H1 (cell line): ENCODE results near the gene SNTG2. TPM values are rescaled to one million over a fixed set of nuclear protein-coding genes. Genes with fewer than 3 reads are reported as not detected.

ENCODE experiments used
- CTCF ChIA-PET: fragments of 300-600 bp; sonication (Branson Sonifier 250); formaldehyde crosslinking; loops from one replicate; lab custom pipeline; 2021; ENCODE audit not compliant: partially characterized antibody; lab: Charles Lee
- POLR2A ChIA-PET: fragments of 300-600 bp; sonication (Branson Sonifier 250); formaldehyde crosslinking; loops from one replicate; lab custom pipeline; 2021; ENCODE audit warnings: inconsistent platforms; ENCODE audit not compliant: partially characterized antibody; lab: Charles Lee
- DNase-seq, 2 experiments: peaks; one replicate each; pipeline versions ENCODE4 v3.0.0 to v3.0.0-alpha.2; 2010 to 2022; ENCODE audit warnings: low spot score in 2 of 2, low read depth in 1 of 2, mixed read lengths in 1 of 2
- FAIRE-seq: peaks from 2 replicates; lab custom pipeline; 2011; peaks lifted over from hg19 to GRCh38; lab: Jason Lieb, UNC
- H2AFZ ChIP-seq: 2 replicates; pipeline ENCODE4 v1.8.1; 2012; ENCODE audit warnings: low read length, inconsistent platforms
- H2AK5ac ChIP-seq: 2 replicates; pipeline ENCODE4 v1.6.1; 2013; ENCODE audit warnings: low read depth, low read length
- H2BK120ac ChIP-seq: replicated peaks from 2 replicates; pipeline ENCODE3; 2013; ENCODE audit warnings: low read depth, low read length, inconsistent platforms
- H2BK12ac ChIP-seq: 2 replicates; pipeline ENCODE4 v1.6.1; 2013; ENCODE audit warnings: low read depth, low read length
- H2BK15ac ChIP-seq: 2 replicates; pipeline ENCODE4 v1.6.1; 2013; ENCODE audit warnings: low read length
- H2BK20ac ChIP-seq: 2 replicates; pipeline ENCODE4 v1.6.1; 2013; ENCODE audit warnings: low read length
- H2BK5ac ChIP-seq: 2 replicates; pipeline ENCODE4 v1.6.1; 2013; ENCODE audit warnings: low read depth, low read length
- H3K14ac ChIP-seq: 2 replicates; pipeline ENCODE4 v1.6.1; 2013; ENCODE audit warnings: inconsistent platforms; ENCODE audit not compliant: insufficient read length
- H3K18ac ChIP-seq: 2 replicates; pipeline ENCODE4 v1.6.1; 2013; ENCODE audit warnings: low read length; ENCODE audit errors: extremely low read depth
- H3K23ac ChIP-seq: 2 replicates; pipeline ENCODE4 v1.6.1; 2013; ENCODE audit warnings: inconsistent platforms; ENCODE audit not compliant: insufficient read length
- H3K23me2 ChIP-seq: 2 replicates; pipeline ENCODE4 v1.6.1; 2013; ENCODE audit warnings: low read depth, low read length
- H3K27ac ChIP-seq: 2 replicates; pipeline ENCODE4 v1.6.1; 2011; ENCODE audit warnings: low read depth, low read length, inconsistent platforms
- H3K27me3 ChIP-seq, 4 experiments: replicated peaks in 1 of 4; 1 replicate in 1 of 4; 2 replicates in 3 of 4; pipeline versions ENCODE4 v1.6.1 to v1.8.1; 2011 to 2013; ENCODE audit warnings: low read length in 3 of 4, mild to moderate bottlenecking in 3 of 4, inconsistent platforms in 2 of 4, mixed read lengths in 2 of 4, moderate library complexity in 1 of 4; ENCODE audit not compliant: control insufficient read depth in 3 of 4, insufficient read depth in 3 of 4; ENCODE audit errors: extremely low read depth in 1 of 4
- H3K36me3 ChIP-seq, 4 experiments: 2 replicates each; pipeline versions ENCODE4 v1.6.1 to v1.8.1; 2011 to 2013; ENCODE audit warnings: mild to moderate bottlenecking in 4 of 4, low read length in 3 of 4, moderate library complexity in 2 of 4, control low read depth in 1 of 4, inconsistent platforms in 1 of 4; ENCODE audit not compliant: insufficient read depth in 4 of 4, control insufficient read depth in 2 of 4
- H3K4ac ChIP-seq: replicated peaks from 2 replicates; pipeline ENCODE3; 2013; ENCODE audit warnings: low read length, low read depth, mixed read lengths, inconsistent platforms; ENCODE audit not compliant: insufficient read length
- H3K4me1 ChIP-seq, 4 experiments: replicated peaks in 1 of 4; 1 replicate in 1 of 4; 2 replicates in 3 of 4; pipeline versions ENCODE4 v1.6.1 to v1.8.1; 2011 to 2013; ENCODE audit warnings: low read length in 3 of 4, inconsistent platforms in 2 of 4, mixed read lengths in 1 of 4; ENCODE audit not compliant: insufficient read depth in 4 of 4, control insufficient read depth in 3 of 4
- H3K4me2 ChIP-seq, 2 experiments: 2 replicates each; pipeline versions ENCODE4 v1.6.1 to v1.8.1; 2011 to 2013; ENCODE audit warnings: low read depth in 2 of 2, low read length in 2 of 2, control low read depth in 1 of 2, inconsistent platforms in 1 of 2, mild to moderate bottlenecking in 1 of 2; ENCODE audit not compliant: insufficient read depth in 1 of 2
- H3K4me3 ChIP-seq, 4 experiments: fragments of 200-600, 300-600 bp in 1 of 4; sonication (generic), shearing (Covaris generic), sonication (Bioruptor Twin) in 1 of 4; 2 replicates each; pipeline versions ENCODE4 v1.5.1 to v1.8.1; 2011 to 2016; ENCODE audit warnings: low read length in 4 of 4, low read depth in 3 of 4, control low read depth in 2 of 4, inconsistent platforms in 2 of 4, mild to moderate bottlenecking in 2 of 4, mixed read lengths in 1 of 4, moderate library complexity in 1 of 4; ENCODE audit not compliant: insufficient read depth in 2 of 4; ENCODE audit errors: extremely low read depth in 1 of 4
- H3K56ac ChIP-seq: replicated peaks from 2 replicates; pipeline ENCODE3; 2013; ENCODE audit warnings: low read depth, mild to moderate bottlenecking, mixed read lengths, low read length, inconsistent platforms; ENCODE audit not compliant: insufficient read length
- H3K79me1 ChIP-seq: 2 replicates; pipeline ENCODE4 v1.6.1; 2013; ENCODE audit warnings: low read depth, low read length, control low read depth
- H3K79me2 ChIP-seq, 2 experiments: 2 replicates each; pipeline versions ENCODE4 v1.6.1 to v1.8.1; 2012 to 2013; ENCODE audit warnings: low read length in 2 of 2, mild to moderate bottlenecking in 2 of 2, inconsistent platforms in 1 of 2; ENCODE audit not compliant: insufficient read depth in 2 of 2, control insufficient read depth in 1 of 2
- H3K9ac ChIP-seq, 4 experiments: replicated peaks in 1 of 4; 1 replicate in 1 of 4; 2 replicates in 3 of 4; pipeline versions ENCODE4 v1.6.1 to v1.8.1; 2011 to 2013; ENCODE audit warnings: low read depth in 3 of 4, low read length in 3 of 4, control low read depth in 2 of 4, mild to moderate bottlenecking in 2 of 4, moderate library complexity in 2 of 4, inconsistent platforms in 1 of 4; ENCODE audit errors: extremely low read depth in 1 of 4
- H3K9me3 ChIP-seq, 2 experiments: 2 replicates each; pipeline versions ENCODE4 v1.6.1 to v1.8.1; 2012 to 2013; ENCODE audit warnings: mild to moderate bottlenecking in 2 of 2, moderate library complexity in 2 of 2, control low read depth in 1 of 2, inconsistent platforms in 1 of 2, low read depth in 1 of 2, low read length in 1 of 2, mixed read lengths in 1 of 2; ENCODE audit not compliant: insufficient read depth in 2 of 2
- H4K20me1 ChIP-seq, 2 experiments: replicated peaks in 1 of 2; 2 replicates each; pipeline versions ENCODE3 to v1.8.1; 2011 to 2013; ENCODE audit warnings: inconsistent platforms in 2 of 2, low read length in 2 of 2, mild to moderate bottlenecking in 1 of 2; ENCODE audit not compliant: insufficient read depth in 2 of 2, control insufficient read depth in 1 of 2
- H4K5ac ChIP-seq: 2 replicates; pipeline ENCODE4 v1.6.1; 2013; ENCODE audit warnings: low read length, low read depth, mixed read lengths, inconsistent platforms; ENCODE audit not compliant: insufficient read length
- H4K8ac ChIP-seq: 2 replicates; pipeline ENCODE4 v1.8.0; 2013; ENCODE audit warnings: mild to moderate bottlenecking, moderate library complexity, low read length, inconsistent platforms; ENCODE audit not compliant: insufficient read depth; ENCODE audit errors: extremely low read depth
- H4K91ac ChIP-seq: replicated peaks from 2 replicates; pipeline ENCODE3; 2013; ENCODE audit warnings: low read length, mixed read lengths, inconsistent platforms; ENCODE audit not compliant: insufficient read length
- KDM1A ChIP-seq: fragments of 200-600, 300-600 bp; sonication (generic); IDR thresholded peaks from 2 replicates; pipeline ENCODE4 v1.7.1; 2016; ENCODE audit warnings: mild to moderate bottlenecking, low read length, borderline replicate concordance
- MAFK ChIP-seq: IDR thresholded peaks from 2 replicates; pipeline ENCODE4 v1.6.1; 2012; ENCODE audit warnings: low read depth, mild to moderate bottlenecking, improper control_type of control experiment, low read length
- PHF8 ChIP-seq: fragments of 200-600 bp; sonication (generic); conservative IDR thresholded peaks from 2 replicates; pipeline ENCODE4 v1.7.1; 2012; ENCODE audit warnings: low read depth, mild to moderate bottlenecking, inconsistent platforms, low read length, moderate library complexity
- POLR2A ChIP-seq, 2 experiments: IDR thresholded peaks; 1 replicate in 1 of 2; 2 replicates in 1 of 2; pipeline ENCODE4 v1.6.1; 2011; ENCODE audit warnings: low read depth in 2 of 2, low read length in 2 of 2, mild to moderate bottlenecking in 2 of 2; ENCODE audit errors: control extremely low read depth in 1 of 2
- RFX5 ChIP-seq: IDR thresholded peaks from 2 replicates; pipeline ENCODE4 v1.6.1; 2011; ENCODE audit warnings: low read depth, low read length, improper control_type of control experiment, borderline replicate concordance
- SIN3A ChIP-seq, 2 experiments: IDR thresholded peaks in 1 of 2; conservative IDR thresholded peaks in 1 of 2; 2 replicates each; pipeline ENCODE4 v1.6.1; 2011 to 2012; ENCODE audit warnings: low read length in 2 of 2, improper control_type of control experiment in 1 of 2, low read depth in 1 of 2, mild to moderate bottlenecking in 1 of 2
- YY1 ChIP-seq: IDR thresholded peaks from 2 replicates; pipeline ENCODE4 v1.6.1; 2011; ENCODE audit warnings: low read depth, mild to moderate bottlenecking, low read length
- WGBS, 2 experiments: shearing (Covaris generic) in 1 of 2; methylation state at CpG; one replicate each; pipeline versions ENCODE4 v1.1.6 to v1.1.7; 2013 to 2015; ENCODE audit warnings: low lambda C conversion rate in 2 of 2, mixed read lengths in 2 of 2, inconsistent platforms in 1 of 2, low coverage in 1 of 2, missing lambda C conversion rate in 1 of 2; ENCODE audit not compliant: insufficient replicate concordance in 2 of 2, insufficient coverage in 1 of 2, insufficient read length in 1 of 2; ENCODE audit errors: extremely low coverage in 1 of 2, missing lambda C conversion rate in 1 of 2; 5-methylcytosine and 5-hydroxymethylcytosine counted together
- polyA plus RNA-seq, 7 experiments: library from polyadenylated mRNA; depleted of rRNA in 3 of 7; stranded (reverse) in 5 of 7; unstranded in 2 of 7; fragments of >200 nt in 5 of 7; fragments of 200-250 nt in 2 of 7; gene quantifications; 1 replicate in 5 of 7; 2 replicates in 1 of 7; 4 replicates in 1 of 7; pipeline versions ENCODE4 v1.2.1 to v1.2.3, GENCODE V29; 2011 to 2013; ENCODE audit warnings: missing spikeins in 2 of 7, mixed read lengths in 2 of 7
- total RNA-seq: library from RNA; stranded (reverse); fragmentation: NEBNext Ultra II Directional; extraction: Animal tissue kit (Norgen Biotek cat#: 25700); gene quantifications from 2 replicates; pipeline ENCODE4 v1.2.1, GENCODE V29; 2021
- TF ChIP-seq, protein P1 (sequence below): IDR thresholded peaks from 2 replicates; pipeline ENCODE4 v1.6.1; 2012; ENCODE audit warnings: inconsistent platforms

The SNTG2 gene
- total and polyA plus RNA-seq, 2 of the 8 experiments (the other 6 are each of a cell fraction or from before 2014, with no cell fraction given), result 6.6 to 18.1 TPM

DNA sequence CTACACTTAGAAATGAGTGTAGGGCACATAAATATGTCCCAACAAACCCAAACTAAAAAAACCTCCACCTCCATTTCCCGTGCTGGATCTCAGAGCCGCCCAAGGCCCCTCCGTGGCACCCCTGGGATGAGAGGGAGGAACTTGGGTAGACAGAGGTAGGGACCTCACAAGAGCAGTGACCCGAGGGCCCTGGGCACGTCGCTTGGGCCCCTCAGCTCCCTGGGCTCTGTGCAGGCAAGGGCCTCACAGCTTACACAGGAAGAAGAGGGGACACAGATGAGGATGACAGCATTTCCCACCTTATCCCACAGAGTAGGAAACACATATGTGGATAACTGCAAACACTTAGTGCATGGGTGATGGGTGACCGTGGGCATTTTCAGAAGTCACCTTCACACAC, 368.7 kb downstream of the SNTG2 start:
- 84% methylated on average over 7 of the region's 7 CpGs; no CpG with 5 or more reads in 1 of the 2 experiments for WGBS, 2 experiments
- FAIRE-seq, result no peak

More for the DNA sequence above, 368.7 kb downstream of the SNTG2 start:
- peak in 1 of 2 experiments; percentile 11 for DNase-seq
- Histone ChIP-seq H3K27me3 (no peaks in the 10 kb centered on the region), H3K56ac (no peak overlapping the region), H3K27ac (no peak overlapping the region), H3K9me3 (no peaks in the 10 kb centered on the region), H3K4me3 (no peak overlapping the region), H2BK120ac (no peak overlapping the region), H2AFZ (no peak overlapping the region), H2BK12ac (no peak overlapping the region), H4K91ac (no peak overlapping the region), H3K9ac (no peak overlapping the region), H2BK5ac (no peak overlapping the region), H3K14ac (no peak overlapping the region), H3K23ac (no peak overlapping the region), H2BK20ac (no peak overlapping the region), H3K79me2 (no peaks in the 10 kb centered on the region), H3K23me2 (no peaks in the 10 kb centered on the region), H4K8ac (no peak overlapping the region), H3K4me2 (no peak overlapping the region), H2BK15ac (no peak overlapping the region), H4K20me1 (no peaks in the 10 kb centered on the region), H3K18ac (no peak overlapping the region), H3K4me1 (no peaks in the 10 kb centered on the region), H4K5ac (no peak overlapping the region), H2AK5ac (no peak overlapping the region), H3K36me3 (no peaks in the 10 kb centered on the region), H3K4ac (no peak overlapping the region), H3K79me1 (no peaks in the 10 kb centered on the region)
- ChIA-PET CTCF (interaction anchor here (1.2 kb wide), 1 partner anchor 19 kb away, joined by 3 read pairs; no protein-coding TSS in a partner anchor), POLR2A (no interaction called here)
- TF ChIP-seq MAFK (no peak), YY1 (no peak), SIN3A (conservative IDR thresholded peaks at IDR 0.05 in 1 of 2, IDR thresholded peaks at IDR 0.05 in 1 of 2; ENCODE audit: low read depth in 1 of 2, low read length in 2 of 2) (no peak), POLR2A (IDR thresholded peaks at IDR 0.05; ENCODE audit: control extremely low read depth in 1 of 2, low read depth in 2 of 2, low read length in 2 of 2) (no peak), RFX5 (no peak), PHF8 (no peak), KDM1A (no peak)
- TF ChIP-seq, protein P1, sequence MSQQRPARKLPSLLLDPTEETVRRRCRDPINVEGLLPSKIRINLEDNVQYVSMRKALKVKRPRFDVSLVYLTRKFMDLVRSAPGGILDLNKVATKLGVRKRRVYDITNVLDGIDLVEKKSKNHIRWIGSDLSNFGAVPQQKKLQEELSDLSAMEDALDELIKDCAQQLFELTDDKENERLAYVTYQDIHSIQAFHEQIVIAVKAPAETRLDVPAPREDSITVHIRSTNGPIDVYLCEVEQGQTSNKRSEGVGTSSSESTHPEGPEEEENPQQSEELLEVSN, result no peak
